Heart right ventricle (tissue), 16 donors: ENCODE measurements around the gene OGA. TPM values are rescaled to one million over a fixed set of nuclear protein-coding genes. Genes with fewer than 3 reads are reported as not detected.

Source experiments
- ATAC-seq, 8 donors: fragments of 200-7000 bp; cut with Tn5 transposase; one replicate each; pipeline ENCODE4 v1.9.1; 2020; ENCODE audit warnings: mild to moderate bottlenecking in 8 of 8, moderate library complexity in 8 of 8, moderate number of reproducible peaks in 1 of 8
- DNase-seq, 2 donors: peaks; one replicate each; pipeline ENCODE4 v3.0.0-alpha.2; 2020
- H3K27ac ChIP-seq, 10 donors: fragments of 200-600 bp; sonication (generic) in 2 of 10; one replicate each; pipeline versions ENCODE4 v1.5.0 to v1.8.0; 2020 to 2022; ENCODE audit warnings: mild to moderate bottlenecking in 3 of 10
- H3K27me3 ChIP-seq, 7 donors: fragments of 200-600 bp; one replicate each; pipeline ENCODE4 v1.8.0; 2021 to 2022; ENCODE audit warnings: mild to moderate bottlenecking in 2 of 7
- H3K36me3 ChIP-seq, 9 donors: fragments of 200-600 bp; sonication (generic) in 1 of 9; one replicate each; pipeline versions ENCODE4 v1.5.0 to v1.8.0; 2020 to 2022; ENCODE audit warnings: mild to moderate bottlenecking in 2 of 9
- H3K4me1 ChIP-seq, 9 donors: fragments of 200-600 bp; sonication (generic) in 1 of 9; one replicate each; pipeline versions ENCODE4 v1.5.0 to v1.8.0; 2020 to 2022; ENCODE audit warnings: mild to moderate bottlenecking in 4 of 9
- H3K4me3 ChIP-seq, 10 donors: fragments of 200-600 bp; sonication (generic) in 2 of 10; one replicate each; pipeline versions ENCODE4 v1.5.0 to v1.8.0; 2020 to 2022; ENCODE audit warnings: mild to moderate bottlenecking in 7 of 10, moderate library complexity in 2 of 10
- H3K9me3 ChIP-seq, 11 donors: fragments of 200-600 bp in 10 of 11; sonication (generic) in 2 of 11; one replicate each; pipeline versions ENCODE4 v1.5.0 to v1.8.0; 2013 to 2022; ENCODE audit warnings: mild to moderate bottlenecking in 2 of 11, control low read depth in 1 of 11, moderate library complexity in 1 of 11
- CTCF ChIP-seq, 9 donors: fragments of 200-600 bp; sonication (generic) in 2 of 9; IDR thresholded peaks; one replicate each; pipeline versions ENCODE4 v1.5.0 to v1.8.0; 2021 to 2022; ENCODE audit warnings: antibody characterized with exemption in 9 of 9, mild to moderate bottlenecking in 5 of 9, moderate library complexity in 1 of 9
- WGBS, 2 donors: extraction: QIAGEN DNeasy Blood & Tissue Kit; methylation state at CpG; one replicate each; pipeline ENCODE4 v1.1.7; 2013; ENCODE audit warnings: inconsistent platforms in 1 of 2; 5-methylcytosine and 5-hydroxymethylcytosine counted together
- intact Hi-C, 10 donors: fragments of 100-400 bp; cut with DNase I; formaldehyde crosslinking; loops; one replicate each; pipeline versions ENCODE4 v1.11.1 to v1.14.2; 2022
- polyA plus RNA-seq, 2 donors: library from polyadenylated mRNA; stranded (reverse); fragments of 200-250 nt; gene quantifications; one replicate each; pipeline ENCODE4 v1.2.3, GENCODE V29; 2013
- total RNA-seq, 10 donors: library from RNA; stranded (reverse); fragmentation: NEBNext Ultra II Directional in 3 of 10; extraction: Animal tissue kit (Norgen Biotek cat#: 25700) in 3 of 10; gene quantifications; one replicate each; pipeline versions ENCODE4 v1.2.1 to v1.2.4, GENCODE V29; 2021 to 2023
- donor health status: Arrhythmogenic right ventricular cardiomyopathy.
- donor health status: ischemic (EF 13 %, LVEDD 7.1; RV severe dilation, severe dysfunction).
- donor health status: healthy with polysubstance abuse.
- donor health status: DM: no; HTN: yes; CAD: no.
- donor health status: DM: no; HTN: no; CAD: no.
- donor health status: ischemic (EF 25% LVEDD 6.9; RV normal size, moderate dysfunction).
- donor health status: ischemic (EF 25% LVEDD 5.7; RV mildly dilated, moderate dysfunction).
- donor health status: healthy.
- donor health status: DM: yes; HTN: yes; CAD: no.
- donor health status: Ischemic cardiomyopathy.
- donor health status: ischemic (EF 35%, LVEDD 5.7; RV mildly dilated, moderate dysfunction).
- donor health status: nonischemic (EF 11% LVEDD 7.7; RV severe dilation, severe dysfunction).
- donor health status: DM: yes; HTN: yes; CAD: no.
- donor health status: PGD.
- donor health status: ischemic (EF 29% LVEDD 5.4; RV normal size, mild dysfunction).
- donor health status: nonischemic (EF 23%, LVEDD 6.1; RV moderate dilation, normal function).

Gene OGA
- total and polyA plus RNA-seq, 12 donors = 28.7 to 146 (median 116) TPM

- H3K27ac ChIP-seq = no peak overlapping the region
- no peak for ATAC-seq
- no peak for TF ChIP-seq CTCF (IDR thresholded peaks at IDR 0.05)
- no peak overlapping the region for H3K4me3 ChIP-seq
- H3K4me1 ChIP-seq = peaks cover 2 to 55% (median 28%) of the 10 kb centered on the region in 9 donors
- no peak for DNase-seq
- no peaks in the 10 kb centered on the region for H3K9me3 ChIP-seq
- H3K27me3 ChIP-seq = no peaks in the 10 kb centered on the region
- peaks cover 0 to 13% (median 0%) of the 10 kb centered on the region in 9 donors for H3K36me3 ChIP-seq
- intact Hi-C loops = no loop called here
- WGBS, 2 donors = 53 to 60% methylated on average over 4 of the region's 4 CpGs
Observed at GRCh38 chr10:101832325-101832771, 14.1 kb upstream of the OGA start.

- no peaks in the 10 kb centered on the region for H3K27me3 ChIP-seq
- ATAC-seq (no peak), DNase-seq (no peak)
- peak overlapping the region in 6 of 10 donors; percentile 2 to 79 (median 26) for H3K27ac ChIP-seq
- intact Hi-C loops = no loop called here
- peaks cover 0 to 17% (median 0%) of the 10 kb centered on the region in 9 donors for H3K36me3 ChIP-seq
- no peaks in the 10 kb centered on the region for H3K9me3 ChIP-seq
- H3K4me1 ChIP-seq = peaks cover 2 to 54% (median 28%) of the 10 kb centered on the region in 9 donors
- 57 to 71% methylated on average over 9 of the region's 9 CpGs for WGBS, 2 donors
- peak overlapping the region in 9 of 10 donors; percentile 29 to 62 (median 53) for H3K4me3 ChIP-seq
- TF ChIP-seq CTCF (IDR thresholded peaks at IDR 0.05) = no peak
Observed at GRCh38 chr10:101831169-101831811, 13.0 kb upstream of the OGA start.

- peak; percentile 84 to 88 for DNase-seq
- Histone ChIP-seq H3K36me3 (peaks cover 0 to 20% (median 0%) of the 10 kb centered on the region in 9 donors), H3K4me3 (peak overlapping the region in 9 of 10 donors; percentile 29 to 62 (median 53)), H3K4me1 (peaks cover 2 to 46% (median 23%) of the 10 kb centered on the region in 9 donors), H3K27ac (peak overlapping the region in 6 of 10 donors; percentile 2 to 79 (median 50)), H3K27me3 (no peaks in the 10 kb centered on the region), H3K9me3 (no peaks in the 10 kb centered on the region)
- 3 to 5% methylated on average over 56 of the region's 56 CpGs for WGBS, 2 donors
- TF ChIP-seq CTCF (IDR thresholded peaks at IDR 0.05) = no peak
- ATAC-seq = peak; percentile 80 to 94 (median 85)
- intact Hi-C loops = no loop called here
Observed at GRCh38 chr10:101830322-101831168, 12.3 kb upstream of the OGA start.

GRCh38 chr10:101829561-101830315 is 11.5 kb upstream of the OGA start:
- H3K4me3 ChIP-seq = peak overlapping the region in 6 of 10 donors; percentile 48 to 62 (median 56)
- H3K36me3 ChIP-seq = peaks cover 0 to 20% (median 0%) of the 10 kb centered on the region in 9 donors
- H3K27me3 ChIP-seq = no peaks in the 10 kb centered on the region
- no peaks in the 10 kb centered on the region for H3K9me3 ChIP-seq
- peak in 1 of 2 donors; percentile 47 for DNase-seq
- peak overlapping the region in 5 of 10 donors; percentile 20 to 79 (median 52) for H3K27ac ChIP-seq
- 35 to 42% methylated on average over 28 to 31 of the region's 31 CpGs for WGBS, 2 donors
- H3K4me1 ChIP-seq = peaks cover 2 to 38% (median 23%) of the 10 kb centered on the region in 9 donors
- intact Hi-C loops = no loop called here
- peak in 2 of 8 donors; percentile 1 to 2 for ATAC-seq
- no peak for TF ChIP-seq CTCF (IDR thresholded peaks at IDR 0.05)
